ENCODE data around the gene PRKN.

Gene PRKN

DNA sequence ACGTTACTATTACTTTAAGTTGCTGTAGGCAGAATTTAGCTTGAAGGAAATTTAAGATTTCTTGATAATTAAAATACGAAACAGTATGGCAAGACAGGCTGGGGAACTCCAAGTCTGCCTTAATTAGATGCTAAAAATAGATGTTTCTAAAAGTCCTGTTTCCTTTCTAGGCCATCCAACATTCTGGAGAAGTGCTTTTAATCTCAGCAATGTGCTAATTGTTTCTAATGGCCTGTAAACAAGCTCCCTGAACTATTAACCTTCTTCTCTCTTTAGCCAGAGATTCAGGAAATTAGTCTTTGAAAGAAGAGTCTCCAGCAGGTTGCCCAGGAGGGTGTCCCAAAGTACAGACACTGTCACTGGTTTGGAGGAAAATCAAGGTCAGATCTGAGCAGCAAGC, 776.4 kb downstream of the PRKN start:
- DNase-seq (ENCODE audit: low read depth in 1 of 2, low spot score in 1 of 2): no peak
- Histone ChIP-seq H3K27ac (replicated peaks) (no peak overlapping the region), H3K27me3 (ENCODE audit: insufficient read depth, poor library complexity, severe bottlenecking) (no peaks in the 10 kb centered on the region), H3K4me3 (replicated peaks; ENCODE audit: insufficient read depth, low read length) (no peak overlapping the region)
- TF ChIP-seq, protein P1, sequence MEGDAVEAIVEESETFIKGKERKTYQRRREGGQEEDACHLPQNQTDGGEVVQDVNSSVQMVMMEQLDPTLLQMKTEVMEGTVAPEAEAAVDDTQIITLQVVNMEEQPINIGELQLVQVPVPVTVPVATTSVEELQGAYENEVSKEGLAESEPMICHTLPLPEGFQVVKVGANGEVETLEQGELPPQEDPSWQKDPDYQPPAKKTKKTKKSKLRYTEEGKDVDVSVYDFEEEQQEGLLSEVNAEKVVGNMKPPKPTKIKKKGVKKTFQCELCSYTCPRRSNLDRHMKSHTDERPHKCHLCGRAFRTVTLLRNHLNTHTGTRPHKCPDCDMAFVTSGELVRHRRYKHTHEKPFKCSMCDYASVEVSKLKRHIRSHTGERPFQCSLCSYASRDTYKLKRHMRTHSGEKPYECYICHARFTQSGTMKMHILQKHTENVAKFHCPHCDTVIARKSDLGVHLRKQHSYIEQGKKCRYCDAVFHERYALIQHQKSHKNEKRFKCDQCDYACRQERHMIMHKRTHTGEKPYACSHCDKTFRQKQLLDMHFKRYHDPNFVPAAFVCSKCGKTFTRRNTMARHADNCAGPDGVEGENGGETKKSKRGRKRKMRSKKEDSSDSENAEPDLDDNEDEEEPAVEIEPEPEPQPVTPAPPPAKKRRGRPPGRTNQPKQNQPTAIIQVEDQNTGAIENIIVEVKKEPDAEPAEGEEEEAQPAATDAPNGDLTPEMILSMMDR (IDR thresholded peaks at IDR 0.05; ENCODE audit: insufficient read depth, low read length): no peak
- TF ChIP-seq POLR2AphosphoS5 (IDR thresholded peaks at IDR 0.05; ENCODE audit: low read depth): no peak
- no peak for TF ChIP-seq SPI1 (IDR thresholded peaks at IDR 0.05; ENCODE audit: borderline replicate concordance, low read depth)
- TF ChIP-seq GABPA (IDR thresholded peaks at IDR 0.05; ENCODE audit: low read depth): no peak
- TF ChIP-seq, protein P2, sequence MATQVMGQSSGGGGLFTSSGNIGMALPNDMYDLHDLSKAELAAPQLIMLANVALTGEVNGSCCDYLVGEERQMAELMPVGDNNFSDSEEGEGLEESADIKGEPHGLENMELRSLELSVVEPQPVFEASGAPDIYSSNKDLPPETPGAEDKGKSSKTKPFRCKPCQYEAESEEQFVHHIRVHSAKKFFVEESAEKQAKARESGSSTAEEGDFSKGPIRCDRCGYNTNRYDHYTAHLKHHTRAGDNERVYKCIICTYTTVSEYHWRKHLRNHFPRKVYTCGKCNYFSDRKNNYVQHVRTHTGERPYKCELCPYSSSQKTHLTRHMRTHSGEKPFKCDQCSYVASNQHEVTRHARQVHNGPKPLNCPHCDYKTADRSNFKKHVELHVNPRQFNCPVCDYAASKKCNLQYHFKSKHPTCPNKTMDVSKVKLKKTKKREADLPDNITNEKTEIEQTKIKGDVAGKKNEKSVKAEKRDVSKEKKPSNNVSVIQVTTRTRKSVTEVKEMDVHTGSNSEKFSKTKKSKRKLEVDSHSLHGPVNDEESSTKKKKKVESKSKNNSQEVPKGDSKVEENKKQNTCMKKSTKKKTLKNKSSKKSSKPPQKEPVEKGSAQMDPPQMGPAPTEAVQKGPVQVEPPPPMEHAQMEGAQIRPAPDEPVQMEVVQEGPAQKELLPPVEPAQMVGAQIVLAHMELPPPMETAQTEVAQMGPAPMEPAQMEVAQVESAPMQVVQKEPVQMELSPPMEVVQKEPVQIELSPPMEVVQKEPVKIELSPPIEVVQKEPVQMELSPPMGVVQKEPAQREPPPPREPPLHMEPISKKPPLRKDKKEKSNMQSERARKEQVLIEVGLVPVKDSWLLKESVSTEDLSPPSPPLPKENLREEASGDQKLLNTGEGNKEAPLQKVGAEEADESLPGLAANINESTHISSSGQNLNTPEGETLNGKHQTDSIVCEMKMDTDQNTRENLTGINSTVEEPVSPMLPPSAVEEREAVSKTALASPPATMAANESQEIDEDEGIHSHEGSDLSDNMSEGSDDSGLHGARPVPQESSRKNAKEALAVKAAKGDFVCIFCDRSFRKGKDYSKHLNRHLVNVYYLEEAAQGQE (IDR thresholded peaks at IDR 0.05; ENCODE audit: insufficient replicate concordance, low read depth): no peak

DNA sequence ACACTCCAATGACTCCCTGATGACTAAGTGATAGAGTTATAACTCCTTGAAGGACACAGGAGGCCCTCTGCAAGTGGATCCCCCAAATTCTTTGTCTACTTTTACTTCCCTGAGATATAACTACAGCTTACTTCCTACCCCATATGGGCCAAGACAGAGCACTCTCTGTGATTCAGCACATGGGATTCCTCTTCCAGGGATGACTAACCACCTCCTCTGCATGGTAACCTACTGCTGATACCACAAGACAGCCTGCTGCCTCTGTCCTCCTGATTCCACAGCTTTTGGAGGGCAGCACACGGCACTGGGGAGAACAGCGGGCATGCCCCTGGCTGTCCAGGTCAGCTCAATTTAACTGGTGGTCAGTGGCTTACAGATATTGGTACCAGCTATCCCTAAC, 778.0 kb downstream of the PRKN start:
- no peak for DNase-seq (ENCODE audit: low read depth in 1 of 2, low spot score in 1 of 2)
- peaks cover 2% of the 10 kb centered on the region for H3K27me3 ChIP-seq (ENCODE audit: insufficient read depth, poor library complexity, severe bottlenecking)
- TF ChIP-seq POLR2AphosphoS5 (IDR thresholded peaks at IDR 0.05; ENCODE audit: low read depth) (no peak), SPI1 (IDR thresholded peaks at IDR 0.05; ENCODE audit: borderline replicate concordance, low read depth) (no peak), GABPA (IDR thresholded peaks at IDR 0.05; ENCODE audit: low read depth) (no peak)
- TF ChIP-seq, protein P2 (IDR thresholded peaks at IDR 0.05; ENCODE audit: insufficient replicate concordance, low read depth): no peak
- TF ChIP-seq, protein P1 (IDR thresholded peaks at IDR 0.05; ENCODE audit: insufficient read depth, low read length): no peak

DNA sequence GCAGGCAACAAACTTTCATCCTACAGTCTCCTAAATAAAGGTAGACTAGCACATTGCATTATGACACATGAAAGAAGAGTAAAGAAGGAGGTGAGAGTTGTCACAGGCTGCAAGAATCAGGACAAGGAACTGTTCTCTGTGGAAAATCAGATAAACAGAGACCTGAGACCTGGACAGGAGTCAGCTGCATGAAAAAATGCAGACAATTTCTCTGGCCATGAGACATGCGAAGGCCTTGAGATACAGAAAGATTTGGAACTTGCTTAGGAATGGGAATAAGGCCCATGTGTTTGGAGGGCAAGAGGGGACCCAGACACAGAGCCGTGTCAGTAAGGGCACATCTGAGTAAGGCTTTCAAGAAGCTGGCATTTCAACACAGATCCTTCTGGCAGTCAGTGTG, 779.1 kb downstream of the PRKN start:
- no peak overlapping the region for H3K27ac ChIP-seq (replicated peaks)
- TF ChIP-seq SPI1 (IDR thresholded peaks at IDR 0.05; ENCODE audit: borderline replicate concordance, low read depth) (no peak), GABPA (IDR thresholded peaks at IDR 0.05; ENCODE audit: low read depth) (no peak), POLR2AphosphoS5 (IDR thresholded peaks at IDR 0.05; ENCODE audit: low read depth) (no peak)
- TF ChIP-seq, protein P2 (IDR thresholded peaks at IDR 0.05; ENCODE audit: insufficient replicate concordance, low read depth): no peak
- H3K4me3 ChIP-seq (replicated peaks; ENCODE audit: insufficient read depth, low read length): no peak overlapping the region
- H3K27me3 ChIP-seq (ENCODE audit: insufficient read depth, poor library complexity, severe bottlenecking): peaks cover 2% of the 10 kb centered on the region
- no peak for DNase-seq (ENCODE audit: low read depth in 1 of 2, low spot score in 1 of 2)

More for the DNA sequence above, 778.0 kb downstream of the PRKN start:
- Histone ChIP-seq H3K4me3 (replicated peaks; ENCODE audit: insufficient read depth, low read length) (no peak overlapping the region), H3K27ac (replicated peaks) (no peak overlapping the region)
